NCI-H345 (cell line): ENCODE results near the gene USP10.
"Not testable (repeated sequence)": the region's sequence is repeated elsewhere in the genome, so short reads cannot be mapped to it uniquely, and the experiment has no call there.

ENCODE experiments used
- DNase-seq: peaks from one replicate; lab custom pipeline; 2025; lab: John Stamatoyannopoulos, UW

The USP10 gene

GRCh38 chr16:84673203-84673535, 26.6 kb upstream of the USP10 start:
- DNase-seq: no peak

- no peak for DNase-seq
These were observed 26.2 kb upstream of the USP10 start for GRCh38 chr16:84673561-84673960.

- no peak for DNase-seq
These were observed 24.4 kb upstream of the USP10 start for GRCh38 chr16:84675423-84675822.

- DNase-seq: no peak
These were observed 23.9 kb upstream of the USP10 start for GRCh38 chr16:84675884-84676283.

- no peak for DNase-seq
These were observed 22.6 kb upstream of the USP10 start for GRCh38 chr16:84677017-84677803.

- DNase-seq: no peak
These were observed 22.0 kb upstream of the USP10 start for GRCh38 chr16:84677849-84678248.

GRCh38 chr16:84678541-84678940, 21.3 kb upstream of the USP10 start:
- no peak for DNase-seq

GRCh38 chr16:84680165-84680842, 19.5 kb upstream of the USP10 start:
- DNase-seq: no peak

GRCh38 chr16:84680843-84681629, 18.8 kb upstream of the USP10 start:
- no peak for DNase-seq

GRCh38 chr16:84683691-84684591, 15.9 kb upstream of the USP10 start:
- DNase-seq: no peak

GRCh38 chr16:84684592-84684965, 15.2 kb upstream of the USP10 start:
- DNase-seq: no peak

- DNase-seq: no peak
These were observed 14.6 kb upstream of the USP10 start for GRCh38 chr16:84685210-84685609.

GRCh38 chr16:84686707-84687298, 13.0 kb upstream of the USP10 start:
- no peak for DNase-seq

- no peak for DNase-seq
These were observed 12.1 kb upstream of the USP10 start for GRCh38 chr16:84687715-84688114.

- DNase-seq: not testable (repeated sequence)
These were observed 11.6 kb upstream of the USP10 start for GRCh38 chr16:84688163-84688562.

GRCh38 chr16:84689111-84689510, 10.7 kb upstream of the USP10 start:
- no peak for DNase-seq

- no peak for DNase-seq
These were observed 9.5 kb upstream of the USP10 start for GRCh38 chr16:84690088-84690819.

GRCh38 chr16:84692451-84693214, 7.2 kb upstream of the USP10 start:
- DNase-seq: no peak

- DNase-seq: not testable (repeated sequence)
These were observed 5.9 kb upstream of the USP10 start for GRCh38 chr16:84693869-84694268.

- no peak for DNase-seq
These were observed 4.8 kb upstream of the USP10 start for GRCh38 chr16:84694980-84695379.
